Panc1 (cell line): Measurements from ENCODE around the gene SETDB2.

Source experiments
- POLR2AphosphoS5 ChIP-seq: IDR thresholded peaks from 2 replicates; pipeline ENCODE4 v1.6.1; 2012; ENCODE audit warnings: mild to moderate bottlenecking, low read depth, low read length, moderate library complexity
- TF ChIP-seq, protein P1 (sequence below): fragments of 450-650 bp; IDR thresholded peaks from 2 replicates; pipeline ENCODE4 v1.5.1; 2017; ENCODE audit warnings: mild to moderate bottlenecking
- TF ChIP-seq, protein P2 (sequence below), 2 experiments: IDR thresholded peaks; 2 replicates each; pipeline ENCODE4 v1.6.1; 2011 to 2012; ENCODE audit warnings: low read depth in 2 of 2, control low read depth in 1 of 2, low read length in 1 of 2, mild to moderate bottlenecking in 1 of 2, moderate library complexity in 1 of 2; ENCODE audit not compliant: insufficient read depth in 1 of 2

DNA sequence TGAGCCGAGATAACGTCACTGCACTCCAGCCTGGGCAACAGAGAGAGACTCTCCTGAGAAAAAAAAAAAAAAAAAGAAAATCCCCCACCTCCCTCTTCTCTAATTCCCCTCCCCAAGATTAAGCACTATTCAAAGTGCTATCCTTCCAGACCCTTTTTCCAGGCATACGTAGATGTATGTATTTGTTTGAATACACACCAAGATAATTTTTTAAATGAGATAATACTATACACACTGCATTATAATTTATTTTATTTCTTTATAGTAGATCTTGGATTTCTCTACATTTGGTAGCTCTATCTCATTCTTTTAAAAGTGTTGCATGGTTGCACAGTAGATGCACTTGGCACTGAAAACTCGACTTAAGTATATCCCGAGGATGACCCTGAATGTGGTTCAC is 32.7 kb upstream of the SETDB2 start:
- TF ChIP-seq, protein P1, sequence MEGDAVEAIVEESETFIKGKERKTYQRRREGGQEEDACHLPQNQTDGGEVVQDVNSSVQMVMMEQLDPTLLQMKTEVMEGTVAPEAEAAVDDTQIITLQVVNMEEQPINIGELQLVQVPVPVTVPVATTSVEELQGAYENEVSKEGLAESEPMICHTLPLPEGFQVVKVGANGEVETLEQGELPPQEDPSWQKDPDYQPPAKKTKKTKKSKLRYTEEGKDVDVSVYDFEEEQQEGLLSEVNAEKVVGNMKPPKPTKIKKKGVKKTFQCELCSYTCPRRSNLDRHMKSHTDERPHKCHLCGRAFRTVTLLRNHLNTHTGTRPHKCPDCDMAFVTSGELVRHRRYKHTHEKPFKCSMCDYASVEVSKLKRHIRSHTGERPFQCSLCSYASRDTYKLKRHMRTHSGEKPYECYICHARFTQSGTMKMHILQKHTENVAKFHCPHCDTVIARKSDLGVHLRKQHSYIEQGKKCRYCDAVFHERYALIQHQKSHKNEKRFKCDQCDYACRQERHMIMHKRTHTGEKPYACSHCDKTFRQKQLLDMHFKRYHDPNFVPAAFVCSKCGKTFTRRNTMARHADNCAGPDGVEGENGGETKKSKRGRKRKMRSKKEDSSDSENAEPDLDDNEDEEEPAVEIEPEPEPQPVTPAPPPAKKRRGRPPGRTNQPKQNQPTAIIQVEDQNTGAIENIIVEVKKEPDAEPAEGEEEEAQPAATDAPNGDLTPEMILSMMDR, result no peak
- TF ChIP-seq POLR2AphosphoS5, result no peak
- TF ChIP-seq, protein P2, sequence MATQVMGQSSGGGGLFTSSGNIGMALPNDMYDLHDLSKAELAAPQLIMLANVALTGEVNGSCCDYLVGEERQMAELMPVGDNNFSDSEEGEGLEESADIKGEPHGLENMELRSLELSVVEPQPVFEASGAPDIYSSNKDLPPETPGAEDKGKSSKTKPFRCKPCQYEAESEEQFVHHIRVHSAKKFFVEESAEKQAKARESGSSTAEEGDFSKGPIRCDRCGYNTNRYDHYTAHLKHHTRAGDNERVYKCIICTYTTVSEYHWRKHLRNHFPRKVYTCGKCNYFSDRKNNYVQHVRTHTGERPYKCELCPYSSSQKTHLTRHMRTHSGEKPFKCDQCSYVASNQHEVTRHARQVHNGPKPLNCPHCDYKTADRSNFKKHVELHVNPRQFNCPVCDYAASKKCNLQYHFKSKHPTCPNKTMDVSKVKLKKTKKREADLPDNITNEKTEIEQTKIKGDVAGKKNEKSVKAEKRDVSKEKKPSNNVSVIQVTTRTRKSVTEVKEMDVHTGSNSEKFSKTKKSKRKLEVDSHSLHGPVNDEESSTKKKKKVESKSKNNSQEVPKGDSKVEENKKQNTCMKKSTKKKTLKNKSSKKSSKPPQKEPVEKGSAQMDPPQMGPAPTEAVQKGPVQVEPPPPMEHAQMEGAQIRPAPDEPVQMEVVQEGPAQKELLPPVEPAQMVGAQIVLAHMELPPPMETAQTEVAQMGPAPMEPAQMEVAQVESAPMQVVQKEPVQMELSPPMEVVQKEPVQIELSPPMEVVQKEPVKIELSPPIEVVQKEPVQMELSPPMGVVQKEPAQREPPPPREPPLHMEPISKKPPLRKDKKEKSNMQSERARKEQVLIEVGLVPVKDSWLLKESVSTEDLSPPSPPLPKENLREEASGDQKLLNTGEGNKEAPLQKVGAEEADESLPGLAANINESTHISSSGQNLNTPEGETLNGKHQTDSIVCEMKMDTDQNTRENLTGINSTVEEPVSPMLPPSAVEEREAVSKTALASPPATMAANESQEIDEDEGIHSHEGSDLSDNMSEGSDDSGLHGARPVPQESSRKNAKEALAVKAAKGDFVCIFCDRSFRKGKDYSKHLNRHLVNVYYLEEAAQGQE (IDR thresholded peaks at IDR 0.05; ENCODE audit: insufficient read depth in 1 of 2, low read depth in 2 of 2, low read length in 1 of 2), result no peak
